ENCODE data around the gene PAXIP1.

Gene PAXIP1

GRCh38 chr7:154905146-154905545 is 97.8 kb downstream of the PAXIP1 start:
- TF ChIP-seq CTCF (conservative IDR thresholded peaks at IDR 0.05; ENCODE audit: low read depth, low read length) = no peak
- Histone ChIP-seq H3K79me2 (ENCODE audit: insufficient read depth, low read depth) (no peaks in the 10 kb centered on the region), H2AFZ (ENCODE audit: low read depth) (no peak overlapping the region), H3K27me3 (ENCODE audit: insufficient read depth, low read depth) (peaks cover 2% of the 10 kb centered on the region; the same call in 1 of the 2 replicates), H3K4me1 (ENCODE audit: low read depth, poor library complexity, severe bottlenecking) (no peaks in the 10 kb centered on the region), H3K9ac (no peak overlapping the region), H3K36me3 (ENCODE audit: insufficient read depth) (no peaks in the 10 kb centered on the region), H4K20me1 (ENCODE audit: insufficient read depth) (no peaks in the 10 kb centered on the region), H3K4me2 (no peak overlapping the region), H3K27ac (no peak overlapping the region), H3K4me3 (IDR thresholded peaks at IDR 0.05; ENCODE audit: insufficient read depth, low read depth, low read length) (no peak overlapping the region)

- Histone ChIP-seq H3K36me3 (ENCODE audit: insufficient read depth) (no peaks in the 10 kb centered on the region), H3K79me2 (ENCODE audit: insufficient read depth, low read depth) (no peaks in the 10 kb centered on the region), H2AFZ (ENCODE audit: low read depth) (no peak overlapping the region), H3K4me3 (IDR thresholded peaks at IDR 0.05; ENCODE audit: insufficient read depth, low read depth, low read length) (no peak overlapping the region), H3K27ac (no peak overlapping the region), H3K27me3 (ENCODE audit: insufficient read depth, low read depth) (peaks cover 2% of the 10 kb centered on the region; the same call in 1 of the 2 replicates), H4K20me1 (ENCODE audit: insufficient read depth) (no peaks in the 10 kb centered on the region), H3K4me2 (no peak overlapping the region), H3K9ac (no peak overlapping the region), H3K4me1 (ENCODE audit: low read depth, poor library complexity, severe bottlenecking) (no peaks in the 10 kb centered on the region)
- TF ChIP-seq CTCF (conservative IDR thresholded peaks at IDR 0.05; ENCODE audit: low read depth, low read length) = no peak
Observed at GRCh38 chr7:154903083-154903731, 99.7 kb downstream of the PAXIP1 start.

DNA sequence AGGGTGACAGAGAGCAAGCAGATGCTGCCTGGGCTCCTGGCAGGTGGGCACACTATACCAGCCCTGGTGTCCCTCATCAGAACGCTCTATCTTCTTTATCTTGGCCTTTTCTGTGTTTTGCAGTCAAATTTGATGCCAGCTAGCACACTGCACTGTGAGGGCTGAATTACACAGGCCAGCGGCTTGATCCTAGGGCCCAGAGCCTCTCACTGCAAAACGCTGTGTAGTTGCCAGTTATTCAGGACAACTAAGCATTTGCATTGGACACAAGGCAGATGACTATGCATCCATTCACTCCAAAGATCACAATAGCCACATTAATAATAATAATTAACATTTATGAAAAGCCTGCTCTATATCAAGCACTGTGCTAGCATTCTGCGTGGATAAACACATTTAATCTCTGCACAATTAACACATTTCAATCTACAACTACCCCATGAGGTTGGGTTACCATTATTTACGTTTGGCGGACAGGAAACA is 100.3 kb downstream of the PAXIP1 start:
- H3K36me3 ChIP-seq (ENCODE audit: insufficient read depth) = no peaks in the 10 kb centered on the region
- H3K4me2 ChIP-seq = no peak overlapping the region
- no peak overlapping the region for H3K27ac ChIP-seq
- TF ChIP-seq CTCF (conservative IDR thresholded peaks at IDR 0.05; ENCODE audit: low read depth, low read length) = no peak
- no peak overlapping the region for H2AFZ ChIP-seq (ENCODE audit: low read depth)
- H3K79me2 ChIP-seq (ENCODE audit: insufficient read depth, low read depth) = no peaks in the 10 kb centered on the region
- no peaks in the 10 kb centered on the region for H3K4me1 ChIP-seq (ENCODE audit: low read depth, poor library complexity, severe bottlenecking)
- H3K4me3 ChIP-seq (IDR thresholded peaks at IDR 0.05; ENCODE audit: insufficient read depth, low read depth, low read length) = no peak overlapping the region
- no peaks in the 10 kb centered on the region for H4K20me1 ChIP-seq (ENCODE audit: insufficient read depth)
- no peak overlapping the region for H3K9ac ChIP-seq
- peaks cover 2% of the 10 kb centered on the region; the same call in 1 of the 2 replicates for H3K27me3 ChIP-seq (ENCODE audit: insufficient read depth, low read depth)

DNA sequence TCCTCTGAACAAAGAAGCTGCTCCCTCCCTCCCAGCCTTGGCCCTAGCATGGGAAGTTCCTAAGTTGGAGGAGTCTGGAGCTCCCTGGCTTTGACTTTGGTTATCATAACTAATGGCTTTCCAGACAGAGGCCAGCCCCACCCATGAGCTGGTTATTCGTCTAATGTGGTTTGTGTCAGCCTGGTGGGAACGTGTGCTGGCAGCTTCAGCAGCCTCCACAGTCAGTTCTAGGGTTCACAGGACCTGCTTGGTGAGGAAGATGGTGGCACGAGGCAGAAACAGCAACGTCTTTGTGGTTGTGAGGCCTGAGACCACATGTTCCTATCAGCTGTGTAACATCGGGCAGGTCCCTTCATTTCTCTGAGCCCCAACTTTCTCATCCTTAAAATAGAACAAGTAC is 103.1 kb downstream of the PAXIP1 start:
- Histone ChIP-seq H3K36me3 (ENCODE audit: insufficient read depth) (no peaks in the 10 kb centered on the region), H3K4me1 (ENCODE audit: low read depth, poor library complexity, severe bottlenecking) (no peaks in the 10 kb centered on the region), H4K20me1 (ENCODE audit: insufficient read depth) (no peaks in the 10 kb centered on the region), H2AFZ (ENCODE audit: low read depth) (no peak overlapping the region), H3K9ac (no peak overlapping the region), H3K4me2 (no peak overlapping the region), H3K27ac (no peak overlapping the region), H3K4me3 (IDR thresholded peaks at IDR 0.05; ENCODE audit: insufficient read depth, low read depth, low read length) (no peak overlapping the region), H3K79me2 (ENCODE audit: insufficient read depth, low read depth) (no peaks in the 10 kb centered on the region), H3K27me3 (ENCODE audit: insufficient read depth, low read depth) (no peaks in the 10 kb centered on the region)
- no peak for TF ChIP-seq CTCF (conservative IDR thresholded peaks at IDR 0.05; ENCODE audit: low read depth, low read length)

All from KMS-11 (cell line).